ENCODE data around the gene PRR23E.

Gene PRR23E

DNA sequence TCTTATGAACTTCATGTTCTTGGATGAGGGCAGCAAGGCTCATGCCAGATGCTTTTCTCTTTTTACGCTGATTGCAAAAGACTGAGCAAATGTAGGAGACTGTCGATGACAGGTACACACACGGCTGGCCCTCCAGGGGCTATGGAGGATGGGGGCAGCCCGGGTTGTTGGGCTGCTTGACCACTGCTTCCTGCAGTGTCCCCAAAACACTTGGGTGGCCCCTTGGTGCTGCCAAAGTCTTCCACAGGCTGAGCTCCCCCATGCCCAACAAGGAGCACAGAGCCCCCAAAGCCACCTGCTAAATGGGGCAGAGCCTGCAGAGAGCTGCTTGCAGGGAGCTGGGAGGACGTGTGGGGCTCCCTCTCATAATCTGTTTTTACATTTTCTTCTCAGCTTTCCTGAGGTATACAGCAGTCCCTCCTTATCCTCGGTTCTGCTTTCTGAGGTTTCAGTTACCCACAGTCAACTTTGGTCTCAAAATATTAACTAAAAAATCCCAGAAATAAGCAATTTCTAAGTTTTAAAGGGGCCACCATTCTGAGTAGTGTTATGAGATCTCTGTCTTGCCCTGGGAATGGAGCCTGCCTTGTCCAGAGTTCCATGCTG is 7.3 kb downstream of the PRR23E start:
- TF ChIP-seq, protein P1, sequence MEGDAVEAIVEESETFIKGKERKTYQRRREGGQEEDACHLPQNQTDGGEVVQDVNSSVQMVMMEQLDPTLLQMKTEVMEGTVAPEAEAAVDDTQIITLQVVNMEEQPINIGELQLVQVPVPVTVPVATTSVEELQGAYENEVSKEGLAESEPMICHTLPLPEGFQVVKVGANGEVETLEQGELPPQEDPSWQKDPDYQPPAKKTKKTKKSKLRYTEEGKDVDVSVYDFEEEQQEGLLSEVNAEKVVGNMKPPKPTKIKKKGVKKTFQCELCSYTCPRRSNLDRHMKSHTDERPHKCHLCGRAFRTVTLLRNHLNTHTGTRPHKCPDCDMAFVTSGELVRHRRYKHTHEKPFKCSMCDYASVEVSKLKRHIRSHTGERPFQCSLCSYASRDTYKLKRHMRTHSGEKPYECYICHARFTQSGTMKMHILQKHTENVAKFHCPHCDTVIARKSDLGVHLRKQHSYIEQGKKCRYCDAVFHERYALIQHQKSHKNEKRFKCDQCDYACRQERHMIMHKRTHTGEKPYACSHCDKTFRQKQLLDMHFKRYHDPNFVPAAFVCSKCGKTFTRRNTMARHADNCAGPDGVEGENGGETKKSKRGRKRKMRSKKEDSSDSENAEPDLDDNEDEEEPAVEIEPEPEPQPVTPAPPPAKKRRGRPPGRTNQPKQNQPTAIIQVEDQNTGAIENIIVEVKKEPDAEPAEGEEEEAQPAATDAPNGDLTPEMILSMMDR (IDR thresholded peaks at IDR 0.05), result no peak

DNA sequence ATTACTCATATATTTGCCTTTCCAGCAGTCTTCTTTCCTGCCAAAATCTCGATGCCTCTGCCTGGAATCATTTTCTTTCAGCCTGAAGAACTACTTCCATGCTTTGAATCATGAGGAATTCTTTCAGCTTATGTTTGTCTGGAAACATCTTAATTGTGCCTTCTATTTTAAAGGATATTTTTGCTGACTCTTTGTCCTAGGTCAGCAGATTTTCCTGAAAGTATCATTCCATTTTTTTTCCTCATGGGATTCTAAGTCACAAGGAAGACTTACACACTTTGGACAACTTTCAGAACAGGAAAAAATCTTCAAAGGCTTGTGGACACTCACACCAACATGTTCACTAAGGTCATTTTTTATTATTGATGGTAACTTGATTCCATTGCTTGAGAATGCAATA is 10.1 kb downstream of the PRR23E start:
- TF ChIP-seq, protein P1 (IDR thresholded peaks at IDR 0.05), result no peak

- TF ChIP-seq, protein P1 (IDR thresholded peaks at IDR 0.05), result no peak
Measured at GRCh38 chr3:127204841-127205582, 12.1 kb downstream of the PRR23E start.

DNA sequence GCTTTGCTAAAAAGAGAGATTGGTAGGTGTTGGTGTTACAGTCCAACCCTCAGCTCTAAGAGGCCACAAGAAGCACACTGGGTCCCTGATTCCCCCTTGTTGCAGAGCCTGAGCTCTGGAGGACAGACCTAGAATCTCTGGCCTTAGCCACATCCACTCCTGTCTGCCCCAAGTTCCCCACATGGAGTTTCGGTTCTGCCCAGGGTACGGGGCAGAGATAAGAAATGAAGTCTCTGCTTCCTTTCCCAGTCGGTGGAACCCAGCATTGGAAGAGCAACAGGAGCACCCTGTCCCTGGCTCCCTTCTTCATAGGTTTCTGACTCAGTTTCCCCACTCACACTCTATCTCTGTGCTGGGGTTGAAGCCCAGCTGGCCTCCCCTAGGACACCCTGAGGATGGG is 13.2 kb downstream of the PRR23E start:
- TF ChIP-seq, protein P1 (IDR thresholded peaks at IDR 0.05), result no peak

GRCh38 chr3:127206611-127207516 is 13.9 kb downstream of the PRR23E start:
- TF ChIP-seq, protein P1 (IDR thresholded peaks at IDR 0.05), result no peak

DNA sequence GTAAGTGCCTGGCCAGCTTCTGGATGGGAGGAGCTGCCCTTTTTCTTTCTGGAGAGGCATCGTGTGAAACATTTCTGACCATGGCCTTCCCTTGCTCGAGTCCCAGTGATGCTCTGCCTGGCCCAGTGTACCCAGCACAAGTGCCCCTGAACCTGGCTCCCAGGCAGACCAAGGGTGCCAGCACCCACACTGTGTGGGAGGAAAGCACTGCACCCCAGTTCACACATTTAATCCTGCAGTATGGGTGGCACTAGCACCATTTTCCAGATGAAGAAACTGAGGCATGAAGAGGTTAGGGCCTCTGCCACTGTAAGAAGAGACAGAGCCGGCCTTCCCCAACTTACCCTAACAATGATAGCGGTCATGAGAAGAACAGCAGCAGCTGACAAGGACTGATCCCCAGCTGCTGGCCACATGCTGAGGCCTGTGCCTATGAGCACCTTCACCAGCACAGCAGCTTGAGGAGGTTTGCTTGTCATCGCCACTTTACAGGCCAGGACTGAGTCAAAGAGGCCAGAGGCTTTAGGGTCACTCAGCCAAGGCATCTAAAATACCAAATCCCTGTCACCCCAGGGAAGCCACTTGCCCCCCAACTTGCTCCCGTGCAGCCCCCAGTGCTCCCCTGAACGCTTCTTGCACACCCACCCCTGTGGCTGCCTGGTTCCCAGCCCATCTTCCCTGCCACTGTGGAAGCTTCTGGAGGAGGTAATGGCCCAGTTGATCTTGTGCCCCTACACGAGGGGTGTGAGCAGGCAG is 15.0 kb downstream of the PRR23E start:
- TF ChIP-seq, protein P1 (IDR thresholded peaks at IDR 0.05), result no peak

Data from LNCAP (cell line).